Myocyte (in vitro differentiated cells): ENCODE measurements around the gene NEURL1B. TPM values are rescaled to one million over a fixed set of nuclear protein-coding genes. Genes with fewer than 3 reads are reported as not detected.

ENCODE experiments used
- DNase-seq: peaks from one replicate; pipeline ENCODE4 v3.0.0-alpha.2; 2012; ENCODE audit warnings: low read depth
- total RNA-seq: library from RNA; depleted of rRNA; stranded (reverse); fragments of >200 nt; gene quantifications from 2 replicates; pipeline ENCODE4 v1.2.3, GENCODE V29; 2014

Gene NEURL1B
- total RNA-seq, 1 donor from 2014 or later: 3.8 TPM

DNA sequence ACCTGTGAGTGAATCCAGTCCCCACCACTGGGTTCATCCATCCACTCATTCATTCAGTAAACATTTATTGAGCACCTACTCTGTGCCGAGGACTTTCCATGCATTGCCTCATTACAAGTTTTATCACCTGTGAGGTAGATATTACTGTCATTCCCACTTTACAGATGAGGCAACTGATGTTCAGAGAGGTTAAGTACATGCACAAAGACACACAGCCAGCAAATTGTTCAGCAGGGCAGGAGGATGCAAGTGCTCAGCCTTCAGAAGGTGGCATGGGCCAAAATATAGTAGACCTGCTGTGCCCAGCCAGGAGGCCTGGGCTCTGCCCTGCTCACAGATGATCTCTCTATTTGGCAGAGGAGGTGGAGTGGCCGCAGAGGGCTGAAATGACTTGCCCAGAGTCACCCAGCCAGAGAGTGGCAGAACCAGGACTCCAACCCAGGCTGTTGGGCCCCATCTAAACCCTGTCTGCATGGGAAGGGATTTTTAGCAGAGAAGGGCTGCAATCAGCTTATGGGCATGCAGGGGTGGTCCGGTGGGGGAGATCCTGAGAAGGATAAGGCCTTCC lies 7.6 kb upstream of the NEURL1B start:
- no peak for DNase-seq

DNA sequence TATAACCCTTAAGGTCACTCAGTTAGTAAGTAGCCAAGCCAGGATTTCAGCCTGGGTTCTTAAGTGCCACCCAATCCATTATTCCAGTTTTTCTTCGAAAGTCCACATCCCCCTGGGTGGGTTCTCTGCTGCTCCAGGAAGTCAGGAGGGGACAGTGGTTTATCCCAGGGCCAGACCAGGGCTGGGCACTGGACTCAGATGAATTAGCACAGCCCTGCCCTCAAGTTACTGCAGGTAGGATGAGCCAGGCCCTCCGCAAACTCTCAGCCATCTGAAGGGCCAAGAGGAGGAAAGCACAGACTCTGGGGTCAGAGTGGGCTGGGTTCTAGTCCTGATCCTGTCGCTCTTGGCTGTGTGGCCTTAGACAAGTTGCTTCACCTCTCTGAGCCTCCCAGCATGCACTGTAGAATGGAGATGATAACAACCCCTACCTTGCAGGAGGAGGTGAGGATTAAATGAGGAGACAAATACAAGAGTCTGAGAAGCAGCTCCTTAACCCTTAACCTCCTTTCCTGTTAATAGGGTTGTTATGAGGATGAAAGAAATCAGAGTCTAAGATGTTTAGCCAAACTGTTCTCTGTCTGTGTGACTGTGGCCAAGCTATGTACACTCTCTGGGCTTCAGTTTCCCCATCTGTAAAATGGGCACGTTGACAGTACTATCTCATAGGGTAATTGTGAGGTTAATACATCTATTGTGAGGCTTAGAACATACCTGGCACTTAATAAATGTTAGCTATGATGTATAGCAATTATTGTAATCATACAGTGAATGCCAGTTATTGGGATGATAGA lies 6.8 kb upstream of the NEURL1B start:
- DNase-seq: no peak

DNA sequence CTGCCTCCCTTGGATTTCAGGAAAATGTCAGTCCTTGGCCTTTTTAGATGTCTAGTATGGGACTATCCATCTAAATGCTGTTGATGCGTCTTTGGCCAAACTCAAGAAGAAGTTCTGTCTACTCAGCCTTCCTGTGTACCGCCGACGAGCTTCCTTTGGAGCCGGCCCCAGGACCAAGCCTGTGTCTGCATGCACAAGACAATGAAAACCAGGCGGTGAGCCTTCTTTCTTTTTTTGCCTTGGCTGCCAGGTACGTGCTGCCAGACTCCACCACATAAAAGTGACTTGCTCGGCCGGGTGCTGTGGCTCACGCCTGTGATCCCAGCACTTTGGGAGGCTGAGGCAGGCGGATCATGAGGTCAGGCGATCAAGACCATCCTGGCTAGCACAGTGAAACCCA lies 6.0 kb upstream of the NEURL1B start:
- no peak for DNase-seq

DNA sequence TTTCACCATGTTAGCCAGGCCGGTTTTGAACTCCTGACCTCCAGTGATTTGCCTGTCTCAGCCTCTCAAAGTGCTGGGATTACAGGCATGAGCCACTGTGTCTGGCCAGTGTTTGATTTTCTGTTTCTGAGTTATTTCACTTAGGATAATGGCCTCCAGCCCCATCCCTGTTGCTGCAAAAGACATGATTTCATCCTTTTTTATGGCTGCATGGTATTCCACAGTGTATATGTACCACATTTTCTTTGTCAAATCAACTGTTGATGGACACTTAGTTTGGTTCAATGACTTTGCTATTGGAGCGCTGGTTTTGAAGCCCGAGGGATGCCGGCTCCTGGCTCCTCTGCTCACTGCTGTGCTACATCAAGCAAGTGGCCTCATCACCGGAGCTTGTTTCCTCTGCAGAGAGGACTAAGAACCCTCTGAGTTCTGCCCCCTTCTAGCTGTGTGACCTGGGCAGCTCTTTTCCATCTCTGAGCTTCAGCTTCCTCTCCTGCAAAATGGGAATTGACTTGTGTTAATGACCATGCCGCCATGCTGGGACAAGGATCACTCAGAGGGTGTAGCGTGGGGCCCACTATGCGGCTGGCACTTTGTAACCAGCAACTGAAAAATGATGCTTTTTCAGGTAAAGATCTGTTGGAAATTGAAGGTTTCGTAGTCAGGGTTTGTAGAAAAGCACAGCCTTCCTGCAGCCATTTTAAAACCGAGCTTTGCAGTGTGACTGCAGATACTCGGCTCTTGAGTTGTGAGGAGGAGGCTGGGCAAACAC lies 4.6 kb upstream of the NEURL1B start:
- no peak for DNase-seq

DNA sequence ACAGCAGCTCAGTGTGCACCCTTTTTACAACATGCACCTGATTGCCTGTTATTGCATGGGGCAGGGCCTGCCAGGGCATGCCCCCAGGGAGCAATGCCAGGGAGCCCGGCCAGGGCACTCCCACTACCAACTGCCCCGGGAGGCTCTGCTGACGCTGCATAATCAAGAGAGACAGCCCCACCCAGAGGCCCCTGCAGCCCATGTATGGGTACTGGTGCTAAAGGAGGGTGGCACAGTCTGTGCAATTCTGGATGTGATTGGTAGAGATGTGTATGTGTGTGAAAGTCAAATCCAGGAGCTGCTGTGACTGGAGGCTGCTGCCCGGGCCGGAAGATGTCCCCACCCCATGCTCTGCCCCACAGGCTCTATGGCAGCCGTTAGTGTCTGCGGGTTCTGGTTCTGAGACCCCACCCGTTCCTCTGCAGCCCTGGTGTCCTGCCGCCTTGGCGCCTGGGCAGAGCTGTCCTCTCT lies 3.9 kb upstream of the NEURL1B start:
- peak; percentile 41 for DNase-seq

DNA sequence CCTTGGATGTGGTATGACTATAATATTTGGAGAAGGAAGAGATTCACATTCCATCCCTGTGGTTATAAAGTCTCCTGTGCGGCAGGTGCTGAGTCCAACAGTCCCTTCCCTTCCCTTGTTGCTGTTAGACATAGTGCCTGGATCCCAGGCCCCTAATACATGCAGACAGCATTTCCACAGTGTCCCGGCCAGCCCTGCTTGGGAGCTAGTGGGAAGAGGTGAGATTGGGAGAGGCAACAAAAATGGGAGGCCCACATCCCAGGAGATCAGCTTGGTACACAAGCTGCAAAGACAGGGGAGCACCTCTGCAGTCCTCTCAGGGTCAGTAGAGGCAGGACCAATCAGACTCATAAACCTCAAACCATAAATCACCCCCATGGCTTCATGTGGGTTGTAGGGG lies 3.3 kb upstream of the NEURL1B start:
- DNase-seq: no peak

DNA sequence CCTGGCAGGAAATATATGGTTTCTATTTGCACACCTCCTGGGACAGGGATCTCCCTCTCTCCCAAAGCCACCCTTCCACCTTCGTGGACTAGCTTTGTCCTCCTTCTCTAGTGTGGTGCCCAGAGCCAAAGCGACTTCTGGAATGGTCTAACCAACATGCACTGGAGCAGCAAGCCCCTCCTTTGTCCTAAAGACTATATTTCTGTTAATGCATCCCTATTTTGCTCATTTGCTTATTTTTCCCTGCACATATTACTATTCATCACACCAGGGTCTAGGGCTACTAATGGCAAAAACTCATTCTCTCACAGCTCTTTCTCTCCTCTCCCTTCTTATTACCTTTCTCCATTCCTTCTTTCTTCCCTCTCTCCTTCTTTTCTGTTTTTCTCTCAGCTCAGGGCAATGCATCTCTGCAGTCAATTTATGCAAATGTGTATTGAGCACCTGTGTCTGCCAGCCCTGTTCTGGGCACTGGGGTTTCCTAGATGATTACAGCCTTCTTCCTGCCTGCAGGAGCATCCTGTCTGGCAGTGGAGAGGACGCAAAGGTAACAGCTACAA lies 2.8 kb upstream of the NEURL1B start:
- no peak for DNase-seq

DNA sequence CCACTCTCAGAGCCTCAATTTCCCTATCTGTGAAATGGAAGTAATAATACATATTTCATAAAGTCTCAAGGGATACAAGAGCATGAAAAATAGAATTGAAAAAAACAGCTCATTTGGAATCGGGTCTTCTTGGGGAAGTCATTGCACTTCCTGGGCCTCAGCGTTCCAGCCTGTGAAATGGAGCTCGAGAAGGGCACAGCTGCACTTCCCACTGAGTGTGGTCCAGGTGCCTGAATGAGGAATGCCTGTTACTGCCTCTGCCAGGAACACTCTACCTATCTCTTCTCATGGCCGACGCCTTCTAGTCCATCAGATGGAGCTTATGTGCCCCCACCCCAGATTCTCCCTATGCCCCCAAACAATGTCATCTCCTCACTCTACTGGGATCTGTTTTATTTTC lies 924 bp upstream of the NEURL1B start:
- no peak for DNase-seq

DNA sequence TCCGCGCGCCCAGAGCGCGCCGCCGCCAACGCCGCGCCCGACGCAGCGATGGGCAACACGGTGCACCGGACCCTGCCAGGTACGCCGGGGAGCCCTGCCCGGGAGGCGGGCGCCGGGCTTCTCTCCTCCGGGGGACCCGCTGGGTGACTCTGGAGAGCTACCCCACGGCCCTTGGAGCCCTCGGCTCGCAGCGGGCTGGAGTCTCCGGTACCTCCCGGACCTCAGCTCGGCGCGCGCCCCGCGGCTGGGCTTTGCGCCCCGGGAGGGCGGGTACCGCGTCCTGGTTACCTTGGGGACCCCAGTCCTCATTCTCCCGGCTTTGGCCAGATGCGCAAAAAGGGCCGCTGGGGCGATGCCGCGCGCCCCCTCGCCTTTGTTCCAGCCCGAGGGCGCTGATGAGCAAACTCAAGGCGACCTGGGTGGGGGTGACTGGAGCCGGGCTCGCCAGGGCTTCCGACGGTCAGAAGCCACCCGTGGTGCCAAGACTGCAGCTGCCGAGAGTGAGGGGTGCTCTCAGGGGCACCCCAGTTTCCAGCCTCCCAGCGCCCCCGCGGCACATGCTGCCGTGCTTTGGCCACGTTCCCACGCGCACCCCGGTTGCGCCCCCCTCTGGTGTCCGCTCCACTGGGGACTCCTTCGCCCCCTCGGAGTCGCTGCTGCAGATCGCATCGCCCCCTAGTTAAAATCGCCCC lies 442 bp downstream of the NEURL1B start:
- no peak for DNase-seq

DNA sequence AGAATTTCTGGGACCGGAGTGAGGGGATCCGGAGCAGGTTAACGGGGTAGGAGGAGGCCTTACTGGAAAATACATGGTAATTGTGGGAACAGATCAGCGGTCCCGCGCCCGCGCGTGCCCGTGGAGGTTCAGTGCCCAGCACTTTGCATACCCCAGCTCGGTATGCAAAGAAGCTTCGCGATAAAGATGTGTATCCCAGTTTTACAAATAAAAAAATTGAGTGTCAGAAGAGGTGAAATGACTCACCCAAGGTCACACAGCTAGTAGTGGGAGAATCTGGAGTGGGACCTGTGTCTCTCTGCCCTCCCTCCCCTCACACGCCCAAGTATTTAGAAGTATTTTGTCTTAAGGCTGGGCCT lies 967 bp downstream of the NEURL1B start:
- DNase-seq: no peak

DNA sequence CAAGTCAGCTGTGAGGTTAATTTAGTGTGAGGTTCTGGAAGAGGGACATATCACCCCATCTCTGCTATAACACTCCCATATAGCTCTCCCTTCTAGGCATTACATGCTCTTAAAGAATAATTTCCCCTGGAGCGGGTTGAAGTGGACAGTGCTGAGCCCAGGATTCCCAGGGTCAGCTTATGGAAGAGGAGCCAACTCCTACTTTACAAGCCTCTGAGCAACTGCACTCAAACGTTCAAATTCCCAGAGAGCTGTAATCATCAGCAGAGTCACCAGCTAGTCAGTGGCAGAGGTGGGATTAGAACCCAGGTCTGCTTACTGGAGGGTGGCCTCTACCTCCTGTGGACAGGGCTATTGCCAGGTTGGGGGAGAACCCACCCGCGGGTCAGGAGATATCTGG lies 1.4 kb downstream of the NEURL1B start:
- no peak for DNase-seq

DNA sequence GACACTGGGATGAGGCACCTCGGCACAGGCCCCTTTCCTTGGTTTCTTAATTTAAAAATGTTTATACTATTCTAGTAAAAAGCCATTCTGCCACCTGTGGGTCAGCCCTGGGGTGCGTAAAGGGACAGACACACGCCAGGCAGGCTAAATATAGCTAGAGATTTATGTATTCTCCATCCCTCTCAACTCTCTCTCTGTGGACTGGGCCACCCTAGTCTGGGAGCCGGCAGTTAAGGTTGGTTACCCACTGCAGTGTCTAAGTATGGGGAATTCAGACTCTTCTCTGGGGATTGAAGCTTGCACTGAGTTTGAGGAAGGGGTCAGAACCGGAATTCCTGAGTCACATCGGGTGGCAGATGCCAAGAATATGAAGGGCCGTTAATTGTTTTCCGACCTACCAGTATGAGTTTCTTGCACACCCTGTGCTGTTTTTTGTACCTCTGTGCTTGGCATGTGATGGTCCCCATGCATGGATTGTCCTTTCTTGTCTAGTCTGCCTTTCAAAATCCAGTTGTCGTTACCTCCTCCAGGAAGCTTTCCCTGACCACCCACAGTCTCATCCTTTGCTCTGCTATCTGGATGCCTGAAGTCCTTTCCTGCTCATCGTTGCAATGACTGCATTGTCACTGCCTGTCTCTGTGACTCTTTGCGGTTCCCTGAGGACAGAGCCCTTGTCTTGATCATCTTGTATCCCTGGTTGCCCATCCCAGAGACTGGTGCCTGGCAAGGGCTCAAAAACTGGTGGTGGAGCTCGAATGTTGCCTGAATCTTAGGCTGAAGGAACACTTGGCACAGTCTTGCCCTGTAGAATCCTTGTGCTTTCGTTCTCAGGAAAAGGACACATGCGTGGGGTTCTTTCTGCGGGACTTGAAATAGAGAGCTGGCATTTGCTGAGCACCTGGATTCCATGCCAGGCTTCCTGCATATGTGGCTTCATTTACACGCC lies 2.1 kb downstream of the NEURL1B start:
- no peak for DNase-seq

DNA sequence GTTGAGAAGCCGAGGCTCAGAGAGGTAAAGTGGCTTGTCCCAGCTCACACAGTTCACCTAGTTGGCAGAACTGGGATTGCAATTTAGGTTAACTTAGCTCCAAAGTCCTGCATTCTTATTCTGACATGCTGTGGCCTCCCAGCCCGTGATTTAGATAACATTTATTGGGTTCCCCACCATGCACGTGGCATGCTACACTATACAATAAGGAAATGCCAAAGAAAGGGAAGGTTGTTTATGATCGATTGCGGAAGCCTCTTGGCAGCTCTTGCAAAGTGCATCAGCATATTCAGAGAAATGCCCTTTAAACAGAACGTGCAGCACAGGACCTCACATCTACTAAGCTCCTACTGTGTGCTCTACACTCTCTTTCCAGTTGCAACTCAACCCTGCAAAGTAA lies 3.2 kb downstream of the NEURL1B start:
- DNase-seq: no peak

DNA sequence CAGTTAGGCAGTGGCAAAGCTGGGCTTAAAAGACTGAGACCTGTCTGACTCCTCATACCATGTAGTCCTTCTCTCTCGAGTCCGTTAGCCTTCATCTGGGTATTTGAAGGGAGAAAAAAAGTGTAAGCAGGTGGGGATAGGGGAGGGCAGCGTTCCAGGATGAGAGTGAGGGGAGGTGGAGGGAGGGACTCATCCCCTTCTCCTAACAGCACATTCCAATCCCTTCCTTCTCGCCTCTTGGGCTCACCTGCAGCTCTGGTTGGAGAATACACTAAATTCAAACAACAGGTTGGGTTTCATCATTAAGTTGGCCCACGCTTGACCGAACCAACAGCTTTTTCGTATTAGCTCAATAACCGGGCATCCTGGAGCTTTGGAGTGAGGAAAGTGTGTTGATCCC lies 3.6 kb downstream of the NEURL1B start:
- no peak for DNase-seq

DNA sequence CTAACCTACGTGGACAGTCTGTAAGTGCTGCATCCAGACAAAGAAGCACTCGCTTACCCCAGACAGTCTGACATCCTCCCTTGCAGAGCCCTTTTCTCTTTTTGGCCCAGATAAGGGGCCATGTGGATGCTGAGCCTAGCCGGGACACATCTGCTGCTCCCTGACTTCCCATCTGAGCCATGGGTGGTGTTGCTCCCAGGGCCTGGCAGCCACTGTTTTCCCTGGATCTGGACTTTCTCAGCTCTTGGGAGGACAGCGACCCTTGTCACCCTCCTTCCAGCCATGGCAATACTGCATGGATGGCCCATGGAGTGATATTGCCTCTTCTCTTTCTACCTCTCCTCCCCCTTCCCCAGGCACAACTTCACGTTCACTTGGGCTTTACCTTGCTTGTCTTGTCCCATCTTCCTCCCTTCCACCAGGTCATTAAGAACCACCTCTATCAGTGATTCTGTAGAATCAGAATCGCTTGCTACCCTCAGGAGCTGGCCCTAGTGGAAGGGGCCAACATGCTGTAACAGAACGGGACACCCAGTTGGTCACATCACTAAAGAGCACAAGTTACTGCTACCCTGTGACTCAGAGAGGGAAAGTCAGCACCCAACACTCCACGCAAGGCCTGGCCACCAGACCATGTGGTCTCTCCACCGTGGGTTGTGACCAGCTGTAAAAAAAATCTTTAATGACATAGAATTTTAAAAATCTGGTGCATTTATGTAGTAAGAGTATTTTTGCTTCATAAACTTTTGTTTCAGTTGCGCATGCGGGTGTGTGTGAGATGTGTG lies 4.4 kb downstream of the NEURL1B start:
- DNase-seq: no peak

DNA sequence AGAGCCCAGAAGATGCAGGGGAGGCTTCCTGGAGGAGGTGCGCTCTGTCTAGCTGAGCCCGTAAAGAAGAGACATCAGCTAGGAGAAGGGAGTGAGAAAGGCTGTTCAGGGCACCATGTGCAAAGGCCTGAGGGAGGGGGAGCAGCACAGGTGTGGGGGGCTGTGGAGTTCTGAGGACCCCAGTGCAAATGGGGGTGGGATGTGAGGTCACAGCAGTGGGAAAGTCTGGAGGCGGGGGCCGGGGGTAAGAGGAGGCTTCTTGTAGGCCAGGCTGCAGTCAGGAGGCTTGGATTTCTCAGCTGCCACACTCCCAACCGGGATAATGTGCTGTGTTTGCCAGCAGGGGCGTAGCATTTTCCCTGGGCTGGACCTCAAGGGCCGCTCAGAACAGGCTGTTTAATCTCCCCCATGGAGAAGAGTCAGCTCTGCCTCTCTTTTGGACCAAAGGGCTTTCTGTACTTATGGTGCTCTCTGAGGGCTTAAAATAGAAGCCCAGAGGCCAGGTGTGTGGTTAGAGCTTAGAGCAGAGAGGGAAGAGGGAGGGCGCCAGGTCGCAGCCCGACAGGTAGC lies 5.7 kb downstream of the NEURL1B start:
- DNase-seq: no peak

DNA sequence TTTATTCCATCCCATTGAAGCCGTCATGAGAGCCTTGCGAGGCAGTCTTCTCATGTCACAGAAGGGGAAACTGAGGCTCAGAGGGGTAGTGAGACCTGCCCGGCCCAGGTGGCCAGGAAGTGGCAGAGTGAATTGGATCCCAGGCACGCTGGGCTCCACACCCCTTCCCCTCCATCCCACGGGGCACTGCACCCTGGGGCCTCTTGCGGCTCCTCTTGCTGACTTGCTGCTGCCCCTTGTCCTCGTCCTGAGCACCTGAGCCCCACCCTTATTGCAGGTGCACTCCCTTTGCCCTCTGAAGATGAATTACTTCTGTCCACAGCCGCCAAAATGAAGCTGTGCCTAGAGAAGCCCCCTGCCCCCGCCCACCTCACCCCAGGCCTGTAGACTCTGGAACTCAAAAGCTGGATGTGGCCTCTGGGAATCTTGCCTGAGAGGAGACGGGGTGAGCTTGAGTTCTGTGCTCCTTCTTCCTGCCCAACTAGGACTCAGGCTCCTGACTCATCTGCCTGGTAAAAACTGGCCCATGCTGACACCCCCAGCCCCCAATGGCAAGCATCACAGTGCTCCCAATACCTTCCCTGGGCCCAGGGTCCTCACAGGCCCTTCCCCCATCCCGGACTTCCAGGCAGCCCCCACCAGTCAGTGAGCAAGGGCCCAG lies 6.4 kb downstream of the NEURL1B start:
- DNase-seq: no peak

DNA sequence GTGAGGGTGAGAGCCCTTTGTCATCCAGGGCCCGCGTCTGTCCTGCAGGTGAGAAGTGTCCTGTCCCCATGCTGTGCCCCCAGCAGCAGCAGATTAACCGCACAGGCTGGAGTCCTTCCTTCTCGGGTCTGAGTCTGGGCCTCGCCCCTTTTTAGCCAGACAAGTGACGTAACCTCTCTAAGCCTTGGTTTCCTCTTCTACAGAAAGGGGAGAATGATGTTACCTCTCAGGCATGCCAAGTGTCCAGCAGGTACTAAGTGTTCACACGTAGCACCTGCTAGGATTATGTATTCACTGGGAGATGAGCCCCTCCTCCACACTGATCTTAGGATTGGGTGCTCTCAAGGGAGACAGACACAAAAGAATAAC lies 6.9 kb downstream of the NEURL1B start:
- DNase-seq: no peak

DNA sequence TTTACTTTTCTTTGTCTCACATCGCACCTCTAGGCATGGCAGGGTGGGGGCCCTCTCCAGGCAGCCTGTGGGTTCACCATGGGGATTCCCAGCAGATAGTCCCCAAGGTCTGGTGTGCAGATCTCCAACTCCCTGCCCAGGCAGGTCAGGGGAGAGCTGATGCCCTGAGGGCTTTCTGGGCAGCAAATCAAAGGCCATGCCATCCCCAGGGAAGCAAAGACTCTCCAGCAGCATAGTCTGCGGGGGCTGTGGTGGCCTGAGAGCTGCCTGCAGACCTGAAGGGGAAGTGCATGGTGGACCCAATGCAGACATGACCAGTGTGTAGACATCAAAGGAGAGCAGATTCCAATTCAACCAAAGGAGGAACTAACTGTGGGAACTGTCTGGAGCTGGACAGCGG lies 7.7 kb downstream of the NEURL1B start:
- no peak for DNase-seq
